Retina (tissue), 1 donor: ENCODE data around the gene CAMTA1.

ENCODE experiments used
- DNase-seq: peaks from one replicate; pipeline ENCODE4 v3.0.0-alpha.2; 2016

CAMTA1 gene

DNA sequence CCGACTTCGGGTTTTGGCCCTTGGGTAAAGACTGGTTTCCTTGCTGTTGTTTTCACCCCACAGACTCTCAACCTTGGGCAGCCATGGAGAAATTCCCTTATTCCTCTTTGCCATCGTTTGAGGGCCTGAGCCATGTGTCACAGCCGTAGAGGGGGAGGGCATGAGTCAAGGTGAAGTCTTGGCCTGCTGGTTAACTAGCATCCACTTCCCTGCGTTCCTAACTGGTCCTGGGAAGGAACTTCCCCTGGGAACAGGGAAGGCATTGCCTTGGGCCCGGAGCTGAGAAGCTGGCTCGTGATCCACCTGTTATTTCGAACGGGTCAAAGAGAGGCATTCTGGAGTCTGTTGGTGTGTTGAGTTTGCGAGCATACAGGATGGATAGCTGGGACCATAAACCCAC, 464.9 kb downstream of the CAMTA1 start:
- DNase-seq = peak; percentile 1

DNA sequence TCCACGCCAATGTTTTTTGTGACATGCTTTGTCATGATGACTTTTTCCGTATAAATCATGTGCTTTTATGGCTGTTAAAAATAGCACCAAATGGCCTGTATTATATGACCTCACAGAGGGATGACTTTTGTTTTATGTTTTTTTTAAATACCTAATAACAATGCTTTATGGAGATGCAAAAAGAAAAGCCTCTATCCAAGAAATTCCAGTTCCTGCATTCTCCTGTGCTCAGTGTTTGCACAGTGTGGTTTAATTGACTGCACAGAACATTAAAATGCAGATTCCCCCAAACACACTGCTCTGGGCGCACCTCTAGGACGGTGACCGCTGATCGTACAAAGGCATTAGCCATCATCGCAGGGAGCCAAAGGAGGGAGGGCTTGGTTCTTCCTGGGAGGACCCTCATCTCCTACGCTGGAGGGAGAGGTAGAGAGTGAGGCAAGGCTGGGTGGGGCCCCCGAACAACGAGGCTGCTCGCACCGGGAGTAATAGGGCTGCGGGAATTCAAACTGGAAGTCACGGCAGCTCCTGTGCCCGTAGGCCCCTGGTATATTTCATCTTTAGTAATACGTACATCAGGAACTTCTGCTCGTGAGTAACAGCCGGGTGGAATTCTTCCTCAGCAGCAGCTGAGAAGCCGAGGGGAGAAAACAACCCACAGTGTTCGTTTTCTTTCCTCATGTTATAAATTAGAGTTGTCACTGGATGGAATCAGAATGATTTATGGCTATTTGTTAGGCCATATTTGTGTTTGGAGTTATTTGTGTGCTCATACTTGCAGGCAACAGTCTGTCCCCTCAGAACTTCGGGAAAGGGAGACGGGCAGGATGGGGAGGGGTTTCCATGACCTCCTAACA, 465.6 kb downstream of the CAMTA1 start:
- peak; percentile 5 for DNase-seq

DNA sequence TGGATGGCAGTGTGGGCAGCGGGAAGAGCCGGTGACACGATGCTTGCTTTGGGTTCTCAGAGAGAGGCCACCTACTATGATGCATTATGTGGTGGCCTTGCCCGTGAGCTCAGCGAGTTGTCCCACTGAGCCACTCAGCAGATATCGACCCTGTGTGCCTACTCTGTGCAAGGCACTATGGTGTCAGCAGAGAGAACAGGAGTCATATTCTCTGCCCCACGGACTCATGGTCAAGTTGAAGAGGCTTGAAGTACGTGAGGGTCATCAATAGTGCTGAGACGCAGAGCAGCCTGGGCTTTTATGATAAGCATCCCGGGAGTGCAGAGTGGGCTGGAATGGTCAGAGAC, 466.2 kb downstream of the CAMTA1 start:
- DNase-seq = no peak

DNA sequence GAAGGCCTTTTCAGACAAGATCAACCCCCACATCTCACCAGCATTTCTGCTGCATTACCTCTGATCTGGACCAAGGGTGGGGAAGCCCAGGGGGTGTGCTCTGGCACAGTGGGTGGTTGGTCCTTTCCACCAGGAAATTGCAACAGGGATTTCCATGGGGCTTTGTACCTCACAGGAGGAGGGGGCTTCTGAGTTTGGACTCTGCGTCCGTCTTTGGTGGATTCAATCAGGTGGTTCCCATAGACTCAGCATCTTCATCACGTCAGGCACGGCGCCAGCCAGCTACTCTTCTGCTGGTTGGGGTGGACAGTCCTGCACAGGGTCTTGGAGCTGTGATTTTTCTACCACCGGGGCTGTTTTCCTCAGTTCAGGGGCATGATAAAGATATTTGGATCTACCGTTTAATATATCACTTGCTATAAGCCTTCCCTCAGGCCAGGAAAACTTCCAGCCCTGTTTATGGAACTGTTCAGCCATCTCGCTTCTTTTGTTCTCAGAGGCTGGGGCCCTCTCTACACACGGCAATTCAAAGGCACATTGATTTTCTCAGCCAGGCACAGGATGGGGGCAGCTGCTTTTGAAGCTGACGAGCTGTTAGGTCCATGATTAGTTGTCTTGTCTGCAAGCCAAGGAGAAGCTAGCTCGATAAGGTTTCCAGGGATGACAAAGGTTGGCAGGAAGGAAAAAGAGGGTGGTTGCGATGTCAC, 467.3 kb downstream of the CAMTA1 start:
- peak; percentile 57 for DNase-seq

DNA sequence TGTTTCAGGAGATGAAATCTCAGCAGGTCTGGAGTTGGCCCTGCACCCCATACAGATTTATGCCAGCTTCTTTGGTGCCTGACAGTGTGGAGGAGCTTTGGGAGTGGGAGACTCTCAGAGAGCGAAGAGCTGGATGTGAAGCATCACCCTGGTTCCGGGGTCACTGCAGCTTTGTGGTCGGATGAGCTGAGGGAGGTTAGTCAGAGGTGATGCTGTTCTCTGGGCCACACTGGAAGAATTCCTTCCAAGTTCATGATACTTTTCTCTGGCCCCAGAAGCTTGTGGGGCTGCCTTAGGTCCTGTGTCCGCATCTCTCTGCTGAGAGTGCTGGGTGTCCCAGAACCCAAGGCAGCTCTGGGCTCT, 467.8 kb downstream of the CAMTA1 start:
- peak; percentile 53 for DNase-seq

DNA sequence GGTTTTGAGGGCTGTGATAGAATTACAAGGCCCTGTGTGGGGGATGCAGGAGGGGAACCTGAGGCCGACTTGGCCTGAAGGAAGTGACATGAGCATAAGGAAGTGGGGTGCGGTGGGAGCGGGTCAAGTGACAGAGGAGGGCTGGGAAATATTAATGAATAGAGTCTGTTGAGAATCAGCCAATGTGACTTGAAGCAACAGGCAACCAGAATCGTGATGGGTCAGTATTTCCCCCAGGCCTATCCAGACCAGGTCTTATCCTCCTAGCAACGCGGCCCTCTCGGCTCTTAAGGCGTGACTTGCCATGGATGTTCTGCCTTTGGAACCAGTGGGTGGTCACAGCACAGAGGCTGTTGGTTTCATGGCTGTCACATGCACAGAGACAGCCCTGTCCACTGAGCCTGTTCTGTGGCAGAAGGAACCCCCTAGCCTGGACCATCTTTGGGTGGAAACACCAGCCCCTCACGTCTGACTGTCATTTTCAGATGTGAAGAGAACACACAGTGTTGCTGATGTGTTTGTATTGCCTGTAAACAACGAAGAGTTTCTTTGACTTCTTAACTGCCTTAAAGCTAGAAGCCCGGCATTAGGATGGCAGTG, 468.8 kb downstream of the CAMTA1 start:
- peak; percentile 54 for DNase-seq

DNA sequence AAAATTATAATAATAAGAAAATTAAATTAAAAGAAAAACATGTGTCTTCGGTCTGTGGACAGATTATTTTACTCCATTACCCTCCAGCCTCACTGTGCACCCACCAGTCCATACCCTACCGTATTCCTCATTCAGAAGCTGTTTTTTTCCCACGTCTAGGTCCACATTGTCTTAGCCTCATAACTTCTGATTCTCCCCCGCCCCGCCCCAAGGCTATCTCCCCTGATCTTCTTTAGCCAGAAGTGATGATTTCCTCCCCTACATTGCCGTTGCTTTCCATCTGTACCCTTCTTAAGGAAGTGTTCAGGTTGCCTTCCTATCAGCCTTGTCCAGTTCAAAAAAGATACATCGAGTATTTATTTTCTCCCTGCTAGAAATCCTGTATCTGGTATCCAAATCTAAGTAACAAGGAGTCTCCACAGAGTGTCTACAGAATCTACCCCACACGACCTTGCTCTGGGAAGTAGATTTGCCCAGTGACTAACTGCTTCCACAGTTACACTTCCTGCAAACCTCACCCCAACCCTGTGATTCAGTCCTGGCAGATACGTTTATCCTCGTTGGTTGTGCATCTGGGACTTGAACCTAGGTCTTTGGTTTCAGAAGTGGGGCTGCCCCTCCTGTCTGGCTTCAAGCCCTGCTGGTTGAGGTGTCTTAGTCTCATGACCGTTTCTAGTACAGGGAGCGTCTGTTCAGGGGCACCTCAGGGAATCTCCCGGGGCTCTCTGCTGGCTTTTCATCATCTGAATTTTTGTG, 470.2 kb downstream of the CAMTA1 start:
- DNase-seq = peak; percentile 4

DNA sequence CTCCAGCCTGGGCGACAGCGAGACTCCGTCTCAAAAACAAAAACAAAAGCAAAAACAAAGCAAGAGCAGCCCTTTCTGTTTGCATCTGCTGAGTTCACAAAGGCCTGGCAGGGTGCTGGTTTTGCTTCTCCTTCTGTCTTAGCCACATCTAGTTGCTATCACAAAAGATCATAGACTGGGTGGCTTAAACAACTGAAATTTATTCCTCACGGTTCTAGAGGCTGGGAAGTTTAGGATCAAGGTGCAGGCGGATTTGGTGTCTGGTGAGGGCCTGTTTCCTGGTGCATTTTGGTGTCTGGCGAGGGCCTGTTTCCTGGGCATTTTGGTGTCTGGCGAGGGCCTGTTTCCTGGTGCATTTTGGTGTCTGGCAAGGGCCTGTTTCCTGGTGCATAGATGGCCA, 471.3 kb downstream of the CAMTA1 start:
- no peak for DNase-seq

DNA sequence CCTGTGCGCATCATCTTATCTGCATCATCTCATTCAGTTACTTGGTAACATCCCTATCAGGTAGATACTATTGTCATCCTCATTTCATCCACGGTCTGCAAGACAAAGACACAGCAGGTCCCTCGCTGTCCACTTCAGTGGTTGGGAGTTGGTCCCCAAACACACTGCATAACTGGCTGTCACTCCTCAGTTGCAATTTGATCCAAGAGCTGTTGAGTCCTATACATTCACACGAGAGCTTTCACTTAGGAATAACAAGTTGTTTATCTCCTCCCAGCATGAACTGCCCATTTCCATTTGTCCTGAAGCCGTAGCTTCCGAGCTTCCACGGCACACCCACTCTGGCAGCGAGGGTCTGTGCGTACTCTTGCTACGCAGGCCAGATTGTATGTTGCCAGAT, 472.0 kb downstream of the CAMTA1 start:
- peak; percentile 67 for DNase-seq

DNA sequence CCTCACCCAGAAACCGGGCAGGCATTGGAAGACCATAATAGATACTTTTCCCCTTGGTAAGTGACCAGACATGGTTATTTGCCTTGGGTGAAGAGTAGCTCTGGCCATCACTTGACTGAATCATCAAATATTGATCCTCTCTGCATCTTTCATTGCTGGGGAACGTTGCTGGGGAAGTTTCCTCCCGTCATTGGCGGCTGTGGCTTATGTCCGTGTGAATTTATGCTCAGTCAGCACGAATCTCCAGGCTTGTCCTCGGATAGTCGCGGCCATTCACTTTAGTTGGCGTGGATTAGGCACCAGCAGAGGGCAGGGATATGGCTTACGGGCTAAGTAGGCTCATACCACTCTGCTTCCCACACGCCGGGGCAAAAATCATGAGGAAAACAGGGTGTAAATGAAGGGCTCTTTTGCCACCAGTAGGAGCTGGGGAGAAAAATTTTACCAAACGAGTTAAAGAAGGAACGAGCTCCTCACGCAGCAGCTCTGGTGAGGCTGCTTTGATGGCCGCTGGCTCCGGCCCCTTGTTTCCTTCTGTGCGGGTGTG, 473.4 kb downstream of the CAMTA1 start:
- no peak for DNase-seq

DNA sequence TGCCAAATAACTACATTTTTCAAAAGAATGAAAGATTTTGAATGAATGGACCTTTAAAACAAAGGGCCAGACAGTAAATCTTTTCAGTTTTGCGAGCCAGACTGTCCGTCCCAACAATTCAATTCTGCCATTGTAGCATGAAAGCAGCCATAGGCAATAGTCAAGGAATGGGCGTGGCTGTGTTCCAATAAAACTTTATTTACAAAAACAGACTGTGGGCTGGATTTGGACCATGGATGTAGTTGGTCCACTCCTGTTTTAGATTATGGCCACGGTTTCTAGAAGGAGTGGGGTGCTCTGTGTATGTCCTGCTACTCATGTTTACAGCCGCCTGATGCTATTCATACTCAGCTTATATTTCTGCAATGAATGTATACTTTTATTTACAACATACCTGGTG, 474.7 kb downstream of the CAMTA1 start:
- no peak for DNase-seq

DNA sequence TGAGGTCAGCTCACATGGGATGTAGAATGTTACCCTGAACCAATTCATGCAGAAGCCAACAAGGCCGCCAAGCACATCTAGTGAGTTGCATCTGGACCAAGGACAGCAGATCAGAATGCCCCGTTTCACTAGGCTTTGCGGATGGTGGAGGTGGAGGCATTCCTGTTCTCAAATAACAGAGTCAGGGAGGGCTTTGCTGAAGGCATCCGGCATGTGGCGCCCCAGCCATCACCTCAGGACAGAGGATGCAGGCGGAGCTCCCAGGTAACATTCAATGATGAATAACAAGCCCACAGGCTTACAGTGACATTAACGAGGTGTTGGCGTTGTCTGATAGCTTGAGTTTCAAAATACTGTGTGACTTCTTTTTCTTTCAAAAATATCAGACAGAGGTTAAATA, 476.2 kb downstream of the CAMTA1 start:
- DNase-seq = no peak

DNA sequence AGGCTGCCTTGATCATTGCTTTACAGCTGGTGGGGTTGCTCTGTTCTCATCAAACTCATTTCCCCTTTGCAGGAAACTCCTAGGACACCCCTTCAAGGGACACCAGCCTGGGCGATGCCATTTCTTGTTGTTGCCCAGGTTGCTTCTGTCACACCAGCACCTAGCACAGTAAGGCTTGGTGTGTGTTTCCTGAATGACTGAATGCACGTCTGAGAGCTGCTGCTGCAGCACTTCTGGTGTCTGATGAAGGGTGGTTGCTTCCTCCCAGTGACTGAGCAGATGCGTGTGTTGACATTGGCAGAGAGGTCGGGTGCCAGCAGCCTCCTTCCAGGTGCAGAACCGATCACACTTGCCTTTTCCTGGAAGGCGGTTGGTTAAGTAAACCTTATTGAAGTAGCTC, 477.4 kb downstream of the CAMTA1 start:
- no peak for DNase-seq

DNA sequence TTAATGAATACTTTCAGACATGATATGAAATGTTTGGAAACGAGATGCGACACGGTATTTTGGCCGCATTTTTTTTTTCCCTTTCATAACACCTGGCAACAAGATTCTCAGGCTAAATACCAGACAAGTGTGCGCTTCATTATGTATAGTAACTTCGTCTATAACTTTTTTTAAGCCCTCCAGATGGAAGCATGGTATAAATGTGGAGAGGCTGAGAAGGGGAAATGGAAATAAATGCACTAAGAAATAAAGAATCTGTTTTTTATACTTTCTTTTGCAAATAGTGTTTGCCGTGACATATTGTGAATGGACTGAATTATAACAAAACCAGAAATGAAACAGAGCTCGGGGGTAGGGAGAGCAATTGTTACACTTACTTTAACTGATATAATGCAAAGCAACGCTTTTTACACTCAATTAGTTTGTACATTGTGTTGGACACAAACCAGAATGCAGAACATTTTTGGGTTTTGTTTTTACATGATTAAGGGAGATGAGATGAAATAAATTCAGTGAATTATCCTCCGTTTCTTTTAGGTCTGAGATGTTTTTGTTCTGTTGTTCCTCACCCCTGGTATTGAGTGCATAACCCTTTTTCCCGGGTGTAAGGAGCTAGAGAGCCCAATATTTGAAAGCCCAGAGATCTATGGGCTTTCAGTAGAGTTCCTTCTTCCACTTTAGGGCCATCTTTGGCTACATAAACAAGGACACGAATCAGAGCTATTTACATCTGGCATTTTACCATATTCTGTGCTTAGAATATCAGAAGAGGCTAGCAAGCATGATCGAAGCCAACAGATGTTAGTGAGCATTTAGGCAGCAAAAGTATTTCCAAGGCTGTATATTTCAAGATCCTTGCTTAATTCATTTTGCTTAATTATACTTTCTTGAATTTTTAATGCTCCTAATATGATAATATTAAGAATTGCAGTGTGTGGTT, 478.0 kb downstream of the CAMTA1 start:
- no peak for DNase-seq

DNA sequence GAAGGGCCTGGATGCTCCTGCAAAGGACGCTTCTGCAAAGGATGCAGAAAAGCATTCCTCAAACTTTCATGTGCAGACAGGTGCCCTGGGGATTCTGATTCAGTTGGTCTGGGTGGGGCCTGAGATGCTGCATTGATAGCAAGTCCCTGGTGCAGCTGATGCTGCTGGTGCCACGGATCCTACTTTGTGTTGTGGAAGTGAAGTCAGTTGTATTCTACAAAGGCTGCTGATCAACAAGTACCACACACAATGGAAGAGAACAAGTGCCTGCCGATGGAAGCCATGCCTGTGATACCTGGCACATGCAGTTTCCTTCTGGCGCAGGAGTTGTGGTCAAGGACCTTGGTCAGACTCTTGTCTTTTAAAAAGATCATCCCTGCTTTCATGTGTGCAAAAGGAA, 478.8 kb downstream of the CAMTA1 start:
- DNase-seq = no peak

DNA sequence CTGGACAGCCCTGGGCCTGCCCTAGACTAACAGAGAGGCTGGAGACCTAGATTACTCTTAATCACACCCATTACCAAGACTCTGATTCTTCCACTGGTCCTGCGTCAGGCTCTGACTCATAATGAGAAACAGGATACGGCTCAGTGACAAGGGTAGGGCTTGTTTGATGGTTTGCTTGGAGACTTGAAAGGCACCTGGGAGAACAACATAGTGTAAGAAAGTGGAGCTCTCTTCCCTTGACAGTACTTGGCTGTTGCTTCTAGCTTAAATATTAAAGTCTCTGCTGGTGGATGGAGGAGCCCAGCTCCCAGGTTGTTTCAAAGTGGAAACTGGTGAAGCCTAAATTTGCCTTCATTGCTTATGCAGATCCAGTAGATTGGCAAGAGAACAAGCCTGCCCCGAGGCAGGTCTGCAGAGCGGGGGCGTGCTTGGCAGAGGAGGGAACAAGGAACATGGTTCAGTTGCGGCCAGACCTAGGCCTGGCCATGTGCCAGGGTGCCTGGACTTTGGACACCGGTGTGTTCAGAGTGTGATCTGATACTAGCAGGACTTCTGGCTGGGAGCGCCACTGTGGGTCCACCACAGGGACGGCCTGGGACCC, 480.6 kb downstream of the CAMTA1 start:
- no peak for DNase-seq

DNA sequence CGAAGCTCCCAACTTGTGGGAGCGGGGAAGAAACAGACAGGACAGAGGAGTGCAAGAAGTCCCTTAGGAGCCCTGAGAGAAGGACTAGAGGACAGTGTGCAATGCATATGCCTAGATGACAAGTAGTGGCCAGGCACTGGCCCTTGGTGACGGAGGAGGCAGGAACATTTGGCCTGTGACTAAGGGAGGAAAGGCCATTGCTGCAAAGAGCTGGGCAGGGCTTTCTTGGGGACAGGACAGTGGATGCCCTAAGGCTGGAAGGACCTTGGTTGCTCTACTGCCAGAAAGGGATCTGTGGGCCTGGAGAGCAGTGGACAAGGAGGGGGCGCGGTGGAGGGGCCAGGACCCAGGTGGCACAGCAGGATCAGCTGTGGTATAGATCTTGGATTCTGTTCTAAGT, 481.3 kb downstream of the CAMTA1 start:
- no peak for DNase-seq

DNA sequence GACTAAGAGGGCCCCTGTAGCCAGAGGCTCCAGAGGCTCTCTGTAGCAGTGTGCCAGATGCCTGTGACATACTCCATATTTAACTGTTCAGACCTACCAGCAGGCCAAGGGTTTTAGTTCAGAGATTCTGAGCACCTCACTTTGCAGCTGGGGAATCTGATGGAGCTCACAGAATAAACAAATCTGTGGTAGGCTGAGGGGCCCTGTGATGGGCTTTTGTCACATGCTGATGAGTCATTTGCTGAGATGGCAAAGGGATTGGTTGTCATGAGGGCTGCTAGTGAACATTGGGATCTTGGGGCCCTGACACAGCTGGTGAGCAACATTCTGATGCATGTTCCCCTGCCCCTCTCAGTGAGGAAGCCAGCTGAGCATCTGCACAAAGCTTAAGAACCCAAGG, 482.2 kb downstream of the CAMTA1 start:
- no peak for DNase-seq

DNA sequence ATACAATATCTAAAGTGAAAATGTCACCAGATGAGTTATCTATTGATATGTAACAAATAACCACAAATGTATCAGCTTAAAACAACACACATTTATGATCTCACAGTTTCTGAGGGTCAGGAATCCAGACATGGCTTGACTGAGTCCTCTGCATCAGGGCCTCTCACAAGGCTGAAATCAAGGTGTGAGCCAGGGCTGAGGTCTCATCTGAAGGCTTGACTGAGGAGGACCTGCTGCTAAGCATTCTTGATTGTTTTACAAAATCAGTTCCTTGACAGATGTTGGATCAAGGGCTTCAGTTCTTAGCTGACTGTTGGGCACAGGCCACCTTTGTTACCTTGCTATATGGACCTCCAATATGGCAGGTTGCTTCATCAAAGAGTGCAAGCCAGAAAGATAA, 483.7 kb downstream of the CAMTA1 start:
- no peak for DNase-seq

DNA sequence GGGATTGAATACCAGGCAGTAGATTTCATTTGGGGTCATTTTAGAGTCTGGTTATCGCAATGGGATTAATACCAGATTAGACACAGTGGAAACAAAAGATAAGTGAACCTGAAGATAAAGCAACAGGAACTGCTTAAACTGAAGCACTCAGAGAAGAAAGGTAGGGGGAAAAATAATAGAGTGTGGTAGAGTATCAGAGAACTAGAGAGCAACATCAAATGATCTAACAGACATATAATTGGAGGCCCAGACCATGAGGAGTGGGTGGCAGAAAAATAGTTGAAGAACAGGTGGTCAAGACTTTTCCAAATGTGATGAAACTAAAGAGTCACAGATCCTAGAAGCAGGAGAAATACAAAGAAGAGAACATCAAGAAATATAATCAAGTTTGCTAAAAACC, 484.3 kb downstream of the CAMTA1 start:
- DNase-seq = no peak

DNA sequence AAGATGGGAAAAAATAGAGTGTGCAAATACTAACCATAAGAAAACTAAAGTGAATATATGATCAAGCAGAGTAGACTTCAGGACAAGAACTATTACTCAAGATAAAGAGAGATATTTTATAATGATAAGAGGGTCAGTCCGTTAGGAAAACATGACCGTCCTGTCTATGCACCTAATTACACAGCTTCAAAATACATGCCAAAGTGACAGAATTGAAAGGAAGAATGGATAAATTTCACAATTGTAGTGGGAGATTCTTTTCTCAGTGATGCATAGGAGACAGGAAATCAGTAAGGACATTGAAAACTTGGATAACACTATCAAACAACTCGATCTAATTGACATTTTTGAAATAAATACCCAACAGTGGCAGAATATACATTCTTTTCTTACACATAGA, 489.0 kb downstream of the CAMTA1 start:
- DNase-seq = no peak

DNA sequence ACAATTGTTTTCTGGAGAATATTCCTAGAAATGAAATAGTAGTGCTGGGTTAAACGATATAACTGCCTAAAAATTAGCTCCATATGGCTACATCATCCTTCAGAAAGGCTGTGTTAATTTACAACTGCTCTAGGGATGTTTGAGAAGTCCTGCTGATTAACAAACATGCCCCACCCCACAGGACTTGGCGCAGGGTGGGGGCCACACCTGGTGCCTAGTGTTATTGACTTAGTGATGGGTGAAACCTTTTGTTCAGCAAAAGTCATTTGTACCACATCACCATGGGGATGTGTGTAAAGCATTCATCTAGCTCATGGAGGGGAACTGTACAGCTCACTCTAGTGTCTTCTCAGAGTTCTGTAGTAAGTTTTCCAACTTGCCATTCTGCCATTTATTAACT, 492.8 kb downstream of the CAMTA1 start:
- DNase-seq = no peak
